A549 treated with GW870086 at 1 μM for 4 hours (cell line): ENCODE results near the gene BCO1. TPM values are rescaled to one million over a fixed set of nuclear protein-coding genes. Genes with fewer than 3 reads are reported as not detected.

Source experiments
- total RNA-seq: library from RNA; stranded (reverse); fragments of 200-300 nt; extraction: Qiagen RNA extraction; gene quantifications from 5 replicates; pipeline ENCODE4 v1.2.3, GENCODE V29; 2022; ENCODE audit warnings: low read depth

BCO1 gene
- 0.81 to 1.1 TPM (median 1.1 TPM) in 5 replicates for total RNA-seq

GRCh38 chr16:81238296-81239011 is at the start of gene BCO1:
BCO1 (plus strand) TSS chr16:81238689; CDS start chr16:81238909, 220 bp downstream.

GRCh38 chr16:81314603-81315270 is 76.2 kb downstream of the BCO1 start, which contains the start of gene GAN:
GAN (plus strand) TSS chr16:81314962; CDS start chr16:81315114, 152 bp downstream.

Other genes with a start within 250 kb of the BCO1 start
- 121 to 136 TPM (median 130 TPM) in 5 replicates for gene CMC2, start 231.8 kb upstream of the BCO1 start, total RNA-seq
- gene CENPN, start 231.5 kb upstream of the BCO1 start, total RNA-seq, result 61.4 to 111 TPM (median 67.5 TPM) in 5 replicates
- gene ATMIN, start 202.8 kb upstream of the BCO1 start, total RNA-seq, result 28.8 to 35.1 TPM (median 33.4 TPM) in 5 replicates
- 0.41 to 1.5 TPM (median 1.1 TPM) in 5 replicates for gene C16orf46, start 161.5 kb upstream of the BCO1 start, total RNA-seq
- gene GCSH, start 142.3 kb upstream of the BCO1 start, total RNA-seq, result 51.5 to 67.4 TPM (median 61.9 TPM) in 5 replicates
- 2.2 to 3.1 TPM (median 2.7 TPM) in 5 replicates for gene GAN, start 76.3 kb downstream of the BCO1 start, total RNA-seq
- 77.8 to 100 TPM (median 94.7 TPM) in 5 replicates for gene CMIP, start 206.1 kb downstream of the BCO1 start, total RNA-seq